ENCODE results near the gene RAD50. TPM values are rescaled to one million over a fixed set of nuclear protein-coding genes. Genes with fewer than 3 reads are reported as not detected.
A peak's percentile ranks its signal among the peaks of the same experiment; 100 is the strongest.

Gene RAD50
- total RNA-seq, 5 donors from 2014 or later (not counting 1 experiment from before 2014, with no cell fraction given), result 19.7 to 33.7 (median 28.5) TPM

DNA sequence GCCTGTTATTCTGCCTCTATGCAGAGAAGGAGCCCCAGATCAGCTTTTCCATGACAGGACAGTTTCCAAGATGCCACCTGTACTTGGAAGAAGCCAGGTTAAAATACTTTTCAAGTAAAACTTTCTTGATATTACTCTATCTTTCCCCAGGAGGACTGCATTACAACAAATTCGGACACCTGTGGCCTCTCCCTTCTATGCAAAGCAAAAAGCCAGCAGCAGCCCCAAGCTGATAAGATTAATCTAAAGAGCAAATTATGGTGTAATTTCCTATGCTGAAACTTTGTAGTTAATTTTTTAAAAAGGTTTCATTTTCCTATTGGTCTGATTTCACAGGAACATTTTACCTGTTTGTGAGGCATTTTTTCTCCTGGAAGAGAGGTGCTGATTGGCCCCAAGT is 116.7 kb downstream of the RAD50 start:
- Histone ChIP-seq H3K27me3 (replicated peaks in 1 of 2; ENCODE audit: control insufficient read depth in 2 of 2, extremely low read depth in 1 of 2, insufficient read depth in 2 of 2, low read length in 1 of 2) (peaks cover 0 to 5% of the 10 kb centered on the region in 2 experiments), H3K4me3 (ENCODE audit: control insufficient read depth in 1 of 2, extremely low read depth in 1 of 2, low read length in 1 of 2) (no peak overlapping the region), H3K9me3 (no peaks in the 10 kb centered on the region), H3K4me1 (ENCODE audit: control insufficient read depth in 1 of 2, extremely low read depth in 1 of 2, insufficient read depth in 2 of 2, low read length in 2 of 2) (peaks cover 0 to 11% of the 10 kb centered on the region in 2 experiments), H3K36me3 (ENCODE audit: control insufficient read depth in 2 of 2, extremely low read depth in 1 of 2, insufficient read depth in 1 of 2, low read length in 1 of 2) (no peaks in the 10 kb centered on the region), H3K27ac (ENCODE audit: low read length) (no peak overlapping the region)
- ATAC-seq (replicated peaks in 1 of 4), result no peak
- POLR2A ChIA-PET, result no interaction called here
- no peaks in the 10 kb centered on the region for H3K36me3 Mint-ChIP-seq
- no peak overlapping the region for H3K4me3 Mint-ChIP-seq
- peaks cover 0 to 22% (median 0%) of the 10 kb centered on the region in 3 donors for H3K4me1 Mint-ChIP-seq
- peak overlapping the region in 1 of 2 donors; percentile 16 for H3K27ac Mint-ChIP-seq
- CTCF ChIA-PET, result no interaction called here
- DNase-seq, result no peak
- no peaks in the 10 kb centered on the region for H3K27me3 Mint-ChIP-seq
- WGBS (ENCODE audit: insufficient coverage), result no CpG with 5 or more reads among the region's 1 CpG
- H3K9me3 Mint-ChIP-seq, result no peaks in the 10 kb centered on the region

DNA sequence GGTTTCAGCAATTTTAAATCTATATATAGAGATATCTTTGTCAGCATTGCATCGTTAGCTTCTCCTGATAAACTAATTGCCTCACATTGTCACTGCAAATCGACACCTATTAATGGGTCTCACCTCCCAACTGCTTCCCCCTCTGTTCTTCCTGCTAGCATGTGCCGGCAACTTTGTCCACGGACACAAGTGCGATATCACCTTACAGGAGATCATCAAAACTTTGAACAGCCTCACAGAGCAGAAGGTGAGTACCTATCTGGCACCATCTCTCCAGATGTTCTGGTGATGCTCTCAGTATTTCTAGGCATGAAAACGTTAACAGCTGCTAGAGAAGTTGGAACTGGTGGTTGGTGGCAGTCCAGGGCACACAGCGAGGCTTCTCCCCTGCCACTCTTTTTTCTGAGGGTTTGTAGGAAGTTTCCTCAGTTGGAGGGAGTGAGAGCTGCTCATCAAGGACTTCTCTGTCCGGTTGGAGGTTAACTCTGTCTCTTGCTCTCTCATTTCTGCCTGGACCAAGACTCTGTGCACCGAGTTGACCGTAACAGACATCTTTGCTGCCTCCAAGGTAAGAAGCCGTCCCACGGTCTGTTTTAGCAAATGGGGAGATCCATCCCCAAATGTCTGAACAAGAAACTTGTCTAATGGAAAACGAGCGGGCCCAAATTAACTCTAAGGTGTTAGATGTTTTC is 117.3 kb downstream of the RAD50 start, which contains the start of gene IL4:
Gene IL4 (plus strand): TSS at position 51 of the 692 bp plus-strand sequence. CDS start 62 bp downstream, at position 113.
- Mint-ChIP-seq H3K27ac (peak within 1 kb of the TSS; percentile 16 to 56), H3K4me1 (peaks cover 0 to 22% (median 0%) of the 10 kb centered on the region in 3 donors), H3K4me3 (peak within 1 kb of the TSS; percentile 1 to 57 (median 8)), H3K9me3 (no peaks in the 10 kb centered on the region), H3K27me3 (no peaks in the 10 kb centered on the region), H3K36me3 (no peaks in the 10 kb centered on the region)
- no peak for ATAC-seq (replicated peaks in 1 of 4)
- H3K4me3 ChIP-seq (ENCODE audit: control insufficient read depth in 1 of 2, extremely low read depth in 1 of 2, low read length in 1 of 2), result no peak within 1 kb of the TSS
- no peak for DNase-seq
- peaks cover 0 to 11% of the 10 kb centered on the region in 2 experiments for H3K4me1 ChIP-seq (ENCODE audit: control insufficient read depth in 1 of 2, extremely low read depth in 1 of 2, insufficient read depth in 2 of 2, low read length in 2 of 2)
- ChIA-PET POLR2A (no interaction called here), CTCF (no interaction called here)
- 68% methylated on average over 8 of the region's 14 CpGs for WGBS (ENCODE audit: insufficient coverage)
- H3K27ac ChIP-seq (ENCODE audit: low read length), result no peak within 1 kb of the TSS
- no peaks in the 10 kb centered on the region for H3K36me3 ChIP-seq (ENCODE audit: control insufficient read depth in 2 of 2, extremely low read depth in 1 of 2, insufficient read depth in 1 of 2, low read length in 1 of 2)
- H3K9me3 ChIP-seq, result no peaks in the 10 kb centered on the region
- peaks cover 0 to 5% of the 10 kb centered on the region in 2 experiments for H3K27me3 ChIP-seq (replicated peaks in 1 of 2; ENCODE audit: control insufficient read depth in 2 of 2, extremely low read depth in 1 of 2, insufficient read depth in 2 of 2, low read length in 1 of 2)

DNA sequence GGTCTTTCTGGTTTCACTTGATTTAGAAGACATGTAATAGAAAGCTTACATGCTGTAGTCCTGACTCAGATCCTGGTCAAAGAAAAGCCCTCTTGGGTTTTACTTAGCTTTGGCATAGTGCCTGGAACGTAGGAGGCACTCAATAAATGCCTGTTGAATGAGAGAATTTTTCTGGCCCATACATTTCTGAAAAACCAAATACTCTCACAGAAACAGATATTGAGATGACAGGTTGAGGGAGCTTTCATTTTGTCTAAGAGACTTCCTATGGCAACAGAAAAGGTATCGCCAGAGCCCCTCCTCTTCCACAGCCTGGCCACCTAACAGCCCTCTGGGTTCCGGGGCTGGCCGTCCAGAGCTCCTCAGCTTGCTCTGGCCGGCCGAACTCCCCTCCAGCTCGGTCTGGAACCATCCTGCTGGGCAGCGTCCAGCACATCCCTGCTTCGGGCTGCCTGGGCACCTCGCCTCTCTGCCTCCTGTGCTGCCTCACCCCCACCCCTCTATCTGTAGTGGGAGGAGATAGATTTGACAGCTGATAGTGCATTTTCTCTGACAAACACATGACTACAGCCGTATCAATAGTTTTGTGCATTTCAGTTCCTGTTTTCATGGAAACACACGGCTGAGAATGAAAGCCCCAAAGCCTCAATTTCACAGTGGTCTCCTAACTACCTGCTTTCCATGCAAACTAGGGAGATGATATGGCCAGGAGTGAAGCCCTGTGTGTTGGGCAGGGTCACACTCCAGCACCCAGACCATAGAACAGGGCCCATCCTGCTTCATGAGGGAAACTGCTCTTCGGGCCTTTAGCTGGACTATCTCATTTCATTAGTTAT is 118.1 kb downstream of the RAD50 start:
- CTCF ChIA-PET, result no interaction called here
- H3K4me3 Mint-ChIP-seq, result peak overlapping the region in 2 of 3 donors; percentile 25 to 57
- no peaks in the 10 kb centered on the region for H3K36me3 ChIP-seq (ENCODE audit: control insufficient read depth in 2 of 2, extremely low read depth in 1 of 2, insufficient read depth in 1 of 2, low read length in 1 of 2)

DNA sequence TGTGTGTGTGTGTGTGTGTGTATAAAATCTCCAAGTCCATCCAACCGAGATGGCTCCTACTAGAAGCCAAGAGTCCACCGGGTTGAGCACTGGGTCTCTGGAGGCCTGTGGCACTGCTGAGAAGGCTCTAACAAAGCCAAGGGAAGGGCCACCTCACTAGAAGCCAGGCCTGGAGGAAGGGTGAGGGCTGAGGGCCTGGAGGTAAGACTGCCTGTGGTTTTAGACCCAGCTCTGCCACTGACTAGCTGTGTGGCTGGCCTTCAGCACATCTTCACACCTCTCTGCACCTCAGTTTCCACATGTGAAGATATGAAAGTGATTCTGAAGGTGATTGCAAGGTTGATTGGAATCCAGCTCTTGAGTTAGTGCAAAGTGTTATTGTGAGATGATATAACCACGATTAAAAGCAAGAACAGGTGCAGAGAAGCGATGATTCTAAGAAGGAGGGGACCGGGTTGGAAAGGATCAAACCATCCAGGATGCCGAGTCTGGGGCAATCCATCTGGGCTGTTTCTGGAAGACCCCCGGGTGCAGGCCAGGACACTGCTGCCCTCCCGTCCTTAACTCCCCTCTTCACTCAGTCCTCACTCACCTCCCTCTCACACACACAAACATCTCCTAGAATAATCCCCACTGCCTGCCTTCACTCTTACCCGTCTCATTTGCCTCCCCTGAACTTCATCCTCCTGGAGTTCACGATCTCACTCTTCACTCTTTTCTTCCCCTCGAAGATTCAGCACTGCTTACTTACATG is 119.3 kb downstream of the RAD50 start:
- DNase-seq (no peak), ATAC-seq (replicated peaks in 1 of 4) (no peak)
- H3K4me1 Mint-ChIP-seq, result peaks cover 0 to 22% (median 0%) of the 10 kb centered on the region in 3 donors
- no peak overlapping the region for H3K4me3 Mint-ChIP-seq
- POLR2A ChIA-PET, result no interaction called here
- no peaks in the 10 kb centered on the region for H3K27me3 ChIP-seq (replicated peaks in 1 of 2; ENCODE audit: control insufficient read depth in 2 of 2, extremely low read depth in 1 of 2, insufficient read depth in 2 of 2, low read length in 1 of 2)
- no peaks in the 10 kb centered on the region for H3K36me3 ChIP-seq (ENCODE audit: control insufficient read depth in 2 of 2, extremely low read depth in 1 of 2, insufficient read depth in 1 of 2, low read length in 1 of 2)
- no peaks in the 10 kb centered on the region for H3K36me3 Mint-ChIP-seq
- no peaks in the 10 kb centered on the region for H3K9me3 ChIP-seq
- peaks cover 0 to 11% of the 10 kb centered on the region in 2 experiments for H3K4me1 ChIP-seq (ENCODE audit: control insufficient read depth in 1 of 2, extremely low read depth in 1 of 2, insufficient read depth in 2 of 2, low read length in 2 of 2)
- no peak overlapping the region for H3K4me3 ChIP-seq (ENCODE audit: control insufficient read depth in 1 of 2, extremely low read depth in 1 of 2, low read length in 1 of 2)
- H3K9me3 Mint-ChIP-seq, result no peaks in the 10 kb centered on the region
- H3K27ac ChIP-seq (ENCODE audit: low read length), result no peak overlapping the region
- no peak overlapping the region for H3K27ac Mint-ChIP-seq
- no peaks in the 10 kb centered on the region for H3K27me3 Mint-ChIP-seq
- 82% methylated on average over 4 of the region's 11 CpGs for WGBS (ENCODE audit: insufficient coverage)
- CTCF ChIA-PET, result no interaction called here

More for the DNA sequence above, 118.1 kb downstream of the RAD50 start:
- no peak for DNase-seq
- Histone ChIP-seq H3K27me3 (replicated peaks in 1 of 2; ENCODE audit: control insufficient read depth in 2 of 2, extremely low read depth in 1 of 2, insufficient read depth in 2 of 2, low read length in 1 of 2) (no peaks in the 10 kb centered on the region), H3K27ac (ENCODE audit: low read length) (no peak overlapping the region), H3K4me1 (ENCODE audit: control insufficient read depth in 1 of 2, extremely low read depth in 1 of 2, insufficient read depth in 2 of 2, low read length in 2 of 2) (peaks cover 0 to 11% of the 10 kb centered on the region in 2 experiments), H3K4me3 (ENCODE audit: control insufficient read depth in 1 of 2, extremely low read depth in 1 of 2, low read length in 1 of 2) (no peak overlapping the region), H3K9me3 (no peaks in the 10 kb centered on the region)
- Mint-ChIP-seq H3K27ac (peak overlapping the region; percentile 61 to 62), H3K4me1 (peaks cover 0 to 22% (median 0%) of the 10 kb centered on the region in 3 donors), H3K27me3 (no peaks in the 10 kb centered on the region), H3K36me3 (no peaks in the 10 kb centered on the region), H3K9me3 (no peaks in the 10 kb centered on the region)
- POLR2A ChIA-PET, result no interaction called here
- WGBS (ENCODE audit: insufficient coverage), result 60% methylated on average over 2 of the region's 13 CpGs
- ATAC-seq (replicated peaks in 1 of 4), result peak in 3 of 4 experiments; percentile 31 to 66 (median 35)

DNA sequence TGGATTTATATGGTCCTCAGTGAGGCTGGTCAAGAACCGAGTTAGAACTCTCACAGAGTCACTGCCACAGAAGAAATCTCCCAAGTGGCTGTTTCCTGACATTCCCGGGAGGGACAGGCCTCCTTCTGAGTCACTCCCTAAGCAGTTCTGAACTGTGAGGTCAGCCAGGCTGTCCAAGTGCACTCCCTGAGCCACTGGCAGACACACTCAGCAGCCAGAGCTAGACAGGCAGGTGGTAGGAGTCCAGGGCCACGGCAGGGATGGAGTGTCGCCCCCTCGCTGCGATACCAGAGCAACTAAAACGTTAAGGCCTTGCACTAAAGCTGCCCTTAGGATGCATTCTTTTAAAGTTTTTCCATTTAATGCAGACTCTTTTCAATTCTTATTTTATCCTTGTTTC is 120.4 kb downstream of the RAD50 start:
- ATAC-seq (replicated peaks in 1 of 4), result no peak
- Mint-ChIP-seq H3K36me3 (no peaks in the 10 kb centered on the region), H3K4me1 (peaks cover 0 to 22% (median 0%) of the 10 kb centered on the region in 3 donors), H3K27ac (no peak overlapping the region), H3K27me3 (no peaks in the 10 kb centered on the region), H3K9me3 (no peaks in the 10 kb centered on the region), H3K4me3 (no peak overlapping the region)
- CTCF ChIA-PET, result no interaction called here
- H3K9me3 ChIP-seq, result no peaks in the 10 kb centered on the region
- peaks cover 0 to 11% of the 10 kb centered on the region in 2 experiments for H3K4me1 ChIP-seq (ENCODE audit: control insufficient read depth in 1 of 2, extremely low read depth in 1 of 2, insufficient read depth in 2 of 2, low read length in 2 of 2)
- H3K27ac ChIP-seq (ENCODE audit: low read length), result no peak overlapping the region
- no peaks in the 10 kb centered on the region for H3K27me3 ChIP-seq (replicated peaks in 1 of 2; ENCODE audit: control insufficient read depth in 2 of 2, extremely low read depth in 1 of 2, insufficient read depth in 2 of 2, low read length in 1 of 2)
- WGBS (ENCODE audit: insufficient coverage), result 80% methylated on average over 2 of the region's 7 CpGs
- H3K36me3 ChIP-seq (ENCODE audit: control insufficient read depth in 2 of 2, extremely low read depth in 1 of 2, insufficient read depth in 1 of 2, low read length in 1 of 2), result no peaks in the 10 kb centered on the region
- no peak for DNase-seq
- no peak overlapping the region for H3K4me3 ChIP-seq (ENCODE audit: control insufficient read depth in 1 of 2, extremely low read depth in 1 of 2, low read length in 1 of 2)
- POLR2A ChIA-PET, result no interaction called here

DNA sequence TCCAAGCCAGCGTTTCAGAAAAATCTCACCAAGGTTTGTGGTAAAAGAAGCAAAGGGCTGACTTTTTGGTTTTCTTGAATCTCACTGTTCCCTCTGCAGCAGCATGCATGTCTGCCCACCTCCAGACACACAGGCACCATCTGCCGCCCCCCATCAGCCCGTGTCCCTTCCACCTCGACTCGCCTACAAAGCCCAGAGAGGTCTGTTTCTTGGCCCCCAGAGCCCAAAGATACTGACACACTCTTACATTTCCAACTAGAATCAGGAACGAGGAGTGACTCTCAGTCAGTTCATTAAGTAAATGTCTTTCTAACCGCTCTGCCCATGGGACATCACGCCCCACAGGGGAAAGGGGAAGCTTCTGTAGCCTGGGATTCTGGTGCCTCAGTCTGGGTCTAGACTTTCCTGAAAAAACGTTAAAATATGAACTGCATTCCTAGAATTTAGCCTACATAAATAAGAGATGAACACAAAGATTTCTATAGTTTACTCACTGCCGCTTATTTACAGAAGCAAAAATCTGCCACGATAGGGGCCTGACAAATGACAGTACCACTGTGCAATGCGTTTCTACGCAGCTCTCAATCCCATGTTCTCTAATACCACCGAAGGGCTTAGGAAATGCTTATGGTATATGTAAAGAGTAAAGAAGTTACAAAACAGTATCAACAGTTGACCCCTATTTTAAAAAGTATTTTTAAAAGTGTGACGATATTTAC is 121.1 kb downstream of the RAD50 start:
- no peak overlapping the region for H3K4me3 ChIP-seq (ENCODE audit: control insufficient read depth in 1 of 2, extremely low read depth in 1 of 2, low read length in 1 of 2)

More for the DNA sequence above, 121.1 kb downstream of the RAD50 start:
- Histone ChIP-seq H3K27me3 (replicated peaks in 1 of 2; ENCODE audit: control insufficient read depth in 2 of 2, extremely low read depth in 1 of 2, insufficient read depth in 2 of 2, low read length in 1 of 2) (no peaks in the 10 kb centered on the region), H3K27ac (ENCODE audit: low read length) (no peak overlapping the region), H3K4me1 (ENCODE audit: control insufficient read depth in 1 of 2, extremely low read depth in 1 of 2, insufficient read depth in 2 of 2, low read length in 2 of 2) (peaks cover 0 to 11% of the 10 kb centered on the region in 2 experiments), H3K9me3 (no peaks in the 10 kb centered on the region), H3K36me3 (ENCODE audit: control insufficient read depth in 2 of 2, extremely low read depth in 1 of 2, insufficient read depth in 1 of 2, low read length in 1 of 2) (no peaks in the 10 kb centered on the region)
- H3K27ac Mint-ChIP-seq, result no peak overlapping the region
- 95% methylated on average over 5 of the region's 15 CpGs for WGBS (ENCODE audit: insufficient coverage)
- CTCF ChIA-PET, result no interaction called here
- no peak overlapping the region for H3K4me3 Mint-ChIP-seq
- no peaks in the 10 kb centered on the region for H3K36me3 Mint-ChIP-seq
- peaks cover 0 to 22% (median 0%) of the 10 kb centered on the region in 3 donors for H3K4me1 Mint-ChIP-seq
- ATAC-seq (replicated peaks in 1 of 4), result no peak
- POLR2A ChIA-PET, result no interaction called here
- DNase-seq, result no peak
- H3K9me3 Mint-ChIP-seq, result no peaks in the 10 kb centered on the region
- H3K27me3 Mint-ChIP-seq, result no peaks in the 10 kb centered on the region

All from T-cell (primary cell).